LHCN-M2 (cell line): ENCODE data around the gene NPAS3. TPM values are rescaled to one million over a fixed set of nuclear protein-coding genes. Genes with fewer than 3 reads are reported as not detected.

Experiments
- DNase-seq: peaks from one replicate; pipeline ENCODE4 v3.0.0-alpha.2; 2012; ENCODE audit warnings: low read depth
- total RNA-seq: library from RNA; depleted of rRNA; stranded (reverse); fragments of >200 nt; gene quantifications from 2 replicates; pipeline ENCODE4 v1.2.3, GENCODE V29; 2014

Gene NPAS3
- total RNA-seq, 1 experiment from 2014 or later: not detected

DNA sequence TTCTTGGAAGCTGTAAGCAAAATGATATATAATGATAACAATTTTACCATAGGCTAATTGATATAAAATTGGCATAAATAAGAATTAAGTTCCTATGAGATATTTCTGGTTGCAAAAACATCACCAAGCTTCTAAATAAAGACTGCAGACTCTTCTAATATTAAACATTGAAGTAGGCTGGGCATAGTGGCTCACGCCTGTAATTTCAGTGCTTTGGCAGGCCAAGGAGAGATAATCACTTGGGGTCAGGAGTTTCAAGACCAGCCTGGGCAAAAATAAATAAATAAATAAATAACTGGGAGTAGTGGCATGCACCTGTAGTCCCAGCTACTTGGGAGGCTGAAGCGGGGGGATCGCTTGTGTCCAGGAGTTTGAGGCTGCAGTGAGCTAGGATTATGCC, 71.8 kb downstream of the NPAS3 start:
- no peak for DNase-seq

DNA sequence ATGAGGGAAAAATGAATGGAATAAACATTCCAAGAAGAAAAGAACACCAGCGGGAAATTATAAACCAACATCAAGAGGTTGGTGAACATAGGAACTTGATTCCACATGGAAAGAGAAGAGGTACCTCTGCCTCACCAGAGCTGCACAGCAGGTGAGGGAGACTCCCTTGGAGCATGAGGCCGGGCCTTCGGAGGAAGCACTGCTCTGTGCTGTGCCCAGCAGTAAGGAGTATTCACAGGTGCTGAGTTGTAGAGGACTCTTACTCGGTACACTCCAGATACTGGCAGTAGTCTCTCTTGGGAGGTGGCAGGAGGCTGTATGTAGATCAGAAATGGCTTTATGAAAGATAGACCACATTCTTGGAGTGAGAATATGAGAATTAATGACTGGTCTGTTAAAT, 76.0 kb downstream of the NPAS3 start:
- no peak for DNase-seq

DNA sequence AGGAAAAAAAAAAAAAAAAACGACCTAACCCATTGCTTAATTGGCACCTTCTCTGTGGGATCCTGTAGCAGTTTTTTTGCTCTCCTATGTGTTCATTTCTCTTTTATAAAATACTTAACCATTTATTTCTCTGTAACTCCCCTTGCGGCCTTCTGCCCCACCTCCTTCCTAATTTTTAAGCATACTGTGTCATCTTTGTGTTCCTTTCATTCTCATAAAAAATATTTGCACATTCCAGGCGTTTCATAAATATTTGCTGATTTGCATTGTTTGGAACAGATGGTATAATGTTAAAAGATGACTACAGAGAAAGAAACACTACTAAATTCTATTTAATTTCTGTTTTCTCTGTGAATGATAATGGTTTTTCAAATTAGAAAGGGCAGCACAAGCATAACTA, 77.9 kb downstream of the NPAS3 start:
- DNase-seq: peak; percentile 23

DNA sequence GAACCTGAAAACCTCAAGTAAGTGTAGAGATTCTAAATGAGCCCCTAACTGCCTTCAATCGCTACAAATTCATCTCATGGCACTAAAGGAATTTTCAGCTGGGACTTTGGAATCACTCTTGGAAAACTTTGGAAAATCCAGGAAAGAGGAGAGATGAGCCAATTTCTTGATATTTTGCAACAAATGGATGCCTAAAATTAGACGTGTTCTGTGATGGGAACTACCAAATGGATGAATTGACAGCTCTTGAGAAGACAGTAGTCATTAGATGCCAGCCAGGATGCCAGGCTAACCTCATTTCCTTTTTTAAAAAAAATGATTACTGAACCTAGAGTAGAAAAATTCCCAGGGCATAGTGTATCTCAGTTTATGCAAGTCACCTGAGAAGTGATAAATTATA, 78.3 kb downstream of the NPAS3 start:
- DNase-seq: peak; percentile 23

DNA sequence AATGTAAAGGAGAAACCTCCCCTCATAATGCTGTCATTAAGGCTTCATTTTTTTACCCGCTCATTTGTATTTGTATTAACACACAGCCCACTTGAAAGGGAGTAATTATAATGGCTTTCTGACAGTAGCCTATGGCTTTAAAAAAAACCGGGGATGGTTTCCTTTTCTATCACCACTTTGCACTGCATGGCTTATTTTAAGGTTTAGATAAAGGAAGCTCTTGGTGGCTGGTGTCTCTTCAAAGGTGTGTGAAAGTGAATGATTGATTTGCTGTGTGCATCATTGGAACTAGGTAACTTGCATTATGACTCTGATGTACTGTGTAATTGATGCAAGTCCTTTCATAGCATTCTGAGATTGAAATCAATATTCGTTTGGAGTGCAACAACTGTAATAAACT, 80.7 kb downstream of the NPAS3 start:
- no peak for DNase-seq

DNA sequence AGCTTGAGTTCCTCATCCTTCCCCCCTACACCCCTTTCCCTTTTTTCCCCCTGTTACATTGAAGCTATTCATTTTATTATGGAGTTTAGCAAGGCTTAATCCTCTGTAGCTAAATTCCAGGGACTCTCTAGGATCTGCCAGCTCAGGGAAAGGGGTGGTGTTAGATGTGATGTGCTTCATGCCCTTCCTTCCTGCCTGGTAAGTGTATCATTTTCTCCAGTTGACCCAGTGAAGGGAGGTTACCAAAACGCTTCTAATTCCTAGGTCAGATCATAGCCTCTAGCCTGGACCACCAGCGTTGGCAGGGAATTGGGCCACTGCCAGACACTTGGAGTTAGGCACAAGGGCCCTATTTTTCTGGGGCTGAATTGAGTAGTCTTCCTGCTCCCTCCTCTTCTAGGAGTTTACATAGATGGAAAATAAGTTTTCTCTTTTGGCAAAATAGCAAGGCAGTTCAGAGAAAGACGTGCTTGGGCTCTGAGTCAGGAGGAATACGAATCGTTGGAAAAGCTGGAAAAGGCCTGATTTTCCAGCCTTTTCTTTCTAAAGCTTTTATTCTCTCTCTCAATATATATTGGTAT, 88.3 kb downstream of the NPAS3 start:
- peak; percentile 3 for DNase-seq

DNA sequence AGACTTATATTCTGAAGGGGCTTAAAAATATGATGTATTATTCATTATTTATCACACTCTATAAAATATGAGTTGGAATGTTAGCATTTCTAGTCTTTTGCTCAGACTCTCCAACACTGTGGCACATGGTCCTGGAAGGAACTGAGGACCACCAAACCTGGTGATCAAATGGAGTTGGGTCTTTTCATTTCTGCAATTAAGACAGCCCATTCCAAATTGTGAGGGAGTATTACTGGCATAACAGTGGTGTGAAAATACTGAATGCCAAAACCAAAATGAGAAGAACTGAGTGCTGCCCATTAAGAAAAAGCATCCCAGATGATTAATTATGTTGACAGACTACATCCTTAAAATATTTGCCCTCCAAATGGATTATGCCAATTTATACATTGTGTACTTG, 90.8 kb downstream of the NPAS3 start:
- DNase-seq: no peak

DNA sequence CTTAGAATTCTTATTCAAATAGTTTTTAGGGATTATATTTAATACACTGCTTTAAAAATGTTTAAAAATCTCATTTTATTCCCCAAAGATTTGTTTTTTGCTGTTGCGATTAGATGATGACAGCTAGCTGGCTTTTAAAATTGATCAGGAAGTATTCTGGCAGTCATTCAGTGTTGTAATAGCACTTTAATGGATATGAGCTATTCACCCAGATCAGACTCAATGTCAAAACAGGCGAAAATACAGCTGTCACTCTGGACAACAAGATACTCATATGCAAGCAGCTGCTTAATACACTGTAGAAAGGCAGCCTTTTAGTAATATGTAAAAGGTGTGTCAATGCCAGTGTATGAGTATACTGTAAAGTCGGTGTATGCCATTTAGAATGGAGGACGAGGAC, 91.7 kb downstream of the NPAS3 start:
- no peak for DNase-seq

DNA sequence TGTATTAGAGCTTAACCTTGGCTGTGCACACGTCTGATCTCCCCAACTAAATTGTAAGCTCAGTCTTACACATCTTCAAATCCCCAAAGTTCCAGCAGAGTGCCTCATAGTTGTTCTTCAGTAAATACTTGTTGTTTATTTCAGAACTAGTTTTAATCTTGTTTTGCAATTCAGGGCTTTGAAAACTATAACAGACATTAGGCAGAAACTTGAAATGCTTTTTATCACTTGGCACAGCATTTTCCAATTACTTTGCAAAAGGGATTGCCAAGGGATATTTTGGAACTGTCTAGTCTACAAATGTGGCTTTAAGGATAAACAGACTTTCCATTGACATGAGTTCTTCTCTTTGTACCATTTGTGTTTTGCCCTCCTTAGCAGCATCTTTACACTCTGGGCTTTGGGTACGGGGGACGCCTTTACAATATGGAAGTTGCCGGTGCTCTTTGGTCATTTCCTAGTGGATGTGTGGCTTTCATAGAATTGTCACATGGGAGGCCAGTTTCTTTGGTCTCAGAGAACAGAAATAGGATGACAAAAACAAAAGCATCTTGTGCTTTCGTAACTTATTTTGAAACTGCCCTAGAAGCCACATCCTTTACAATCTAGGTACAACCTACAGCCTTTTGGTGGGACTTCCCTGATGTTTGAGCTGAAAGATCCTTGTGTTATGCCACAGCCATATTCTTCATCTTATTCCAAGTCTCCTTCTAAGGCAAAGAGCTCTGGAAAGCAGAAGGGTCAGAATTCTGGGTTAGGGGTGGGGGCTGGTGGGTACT, 96.9 kb downstream of the NPAS3 start:
- no peak for DNase-seq

DNA sequence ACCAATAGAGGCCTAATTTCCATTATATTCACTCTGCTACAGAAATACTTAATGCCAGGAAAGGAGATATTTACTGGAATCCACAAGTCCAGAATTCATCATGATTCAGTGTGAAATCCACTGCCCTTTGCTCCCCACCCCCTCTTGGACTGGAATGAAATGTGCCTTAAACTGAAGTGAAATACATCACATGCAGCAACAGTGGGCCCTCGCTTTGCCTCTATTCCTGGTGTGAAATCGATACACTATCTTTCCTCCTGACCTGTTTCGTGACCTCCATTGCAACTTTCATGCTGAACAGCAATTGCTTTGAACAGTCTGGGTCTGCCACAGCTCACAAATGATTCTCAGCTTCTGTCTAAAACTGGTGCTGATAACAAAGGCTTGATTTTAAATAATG, 100.6 kb downstream of the NPAS3 start:
- no peak for DNase-seq

DNA sequence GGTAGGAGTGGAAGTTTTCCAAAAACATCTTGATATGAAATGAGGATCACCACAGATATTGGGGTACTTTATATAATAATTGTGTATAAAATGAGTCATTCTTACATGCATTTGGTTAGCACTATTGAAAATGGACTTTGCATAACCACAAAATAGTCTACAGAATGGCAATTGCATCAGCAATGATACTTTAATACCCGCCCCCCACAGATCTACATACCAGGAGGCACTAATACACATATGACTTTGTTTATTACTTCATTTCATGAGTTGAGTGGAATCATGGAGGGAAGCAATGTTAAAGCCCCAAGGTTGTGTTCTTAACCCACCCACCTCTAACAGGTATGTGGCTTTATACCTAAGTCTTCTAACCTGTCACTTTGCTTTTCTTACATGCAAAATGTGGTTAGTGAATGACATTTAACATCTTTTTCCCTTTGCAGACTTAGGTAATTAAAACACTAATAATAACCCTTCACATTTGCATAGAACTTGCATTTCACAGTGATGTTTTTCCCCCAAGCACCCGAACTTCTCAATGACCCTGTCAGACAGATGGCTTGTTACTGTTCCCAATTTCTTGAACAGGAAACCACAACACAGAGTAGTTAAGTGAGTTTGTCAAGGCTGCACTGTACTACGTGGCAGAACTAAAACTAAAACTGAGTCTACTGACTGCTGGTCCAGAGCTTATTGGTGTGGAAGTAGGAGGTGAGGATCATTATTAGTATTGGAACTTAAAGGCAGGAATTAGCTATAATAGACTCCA, 101.9 kb downstream of the NPAS3 start:
- no peak for DNase-seq

DNA sequence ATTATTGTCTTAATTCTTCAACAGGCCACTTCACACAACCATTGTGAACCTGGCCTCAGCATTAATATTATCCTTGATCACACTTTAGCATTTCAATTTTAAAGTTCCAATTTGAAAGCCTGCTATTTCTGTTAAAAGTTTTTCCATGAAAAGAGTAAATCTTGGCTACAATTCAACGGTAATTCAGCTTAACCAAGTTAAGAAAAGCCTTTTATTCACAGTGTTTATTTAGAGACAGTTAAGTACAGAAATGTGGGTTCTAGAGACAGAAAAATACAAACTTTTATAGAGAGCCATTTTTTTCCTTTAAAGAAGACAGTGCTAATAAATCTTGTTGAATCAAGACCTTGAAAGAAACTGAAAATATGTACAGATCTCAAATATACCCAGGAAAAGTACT, 103.9 kb downstream of the NPAS3 start:
- DNase-seq: no peak

DNA sequence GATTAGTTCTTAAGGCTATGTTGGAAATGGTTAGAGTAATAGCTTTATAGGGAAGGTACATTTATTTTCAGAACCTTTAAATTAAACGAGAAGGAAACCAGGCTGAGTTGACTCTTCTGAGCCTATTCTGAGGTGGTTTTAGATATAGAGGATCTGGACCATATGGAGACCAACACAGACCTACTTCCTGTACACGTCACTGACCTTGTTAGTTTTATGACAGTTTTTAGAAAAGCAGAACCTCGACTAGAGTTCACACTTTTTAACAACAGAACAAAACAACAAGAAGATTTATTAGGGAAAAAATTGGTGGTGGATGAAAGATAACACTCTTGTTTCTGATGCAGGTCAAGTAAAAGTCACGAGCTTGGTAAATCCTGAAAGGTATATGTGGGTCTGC, 107.1 kb downstream of the NPAS3 start:
- no peak for DNase-seq

DNA sequence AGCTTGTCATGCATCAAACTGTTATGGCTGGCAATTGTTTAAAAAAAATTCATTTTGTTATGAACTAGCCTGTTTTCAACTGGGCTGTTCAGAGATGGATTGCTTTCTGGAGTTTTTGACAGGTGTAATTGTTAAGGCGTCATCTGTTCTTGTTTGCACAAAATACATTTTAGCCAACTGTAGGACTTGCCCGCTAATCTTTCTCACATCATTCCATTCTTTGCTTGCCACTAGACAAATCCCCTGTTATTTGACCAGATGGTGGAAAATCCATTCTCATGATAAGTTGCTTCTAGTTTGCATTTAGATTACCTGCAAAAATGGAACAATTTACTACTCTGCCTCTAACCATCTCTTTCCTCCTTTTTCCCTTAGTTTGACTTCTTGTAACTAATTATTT, 114.3 kb downstream of the NPAS3 start:
- DNase-seq: no peak

DNA sequence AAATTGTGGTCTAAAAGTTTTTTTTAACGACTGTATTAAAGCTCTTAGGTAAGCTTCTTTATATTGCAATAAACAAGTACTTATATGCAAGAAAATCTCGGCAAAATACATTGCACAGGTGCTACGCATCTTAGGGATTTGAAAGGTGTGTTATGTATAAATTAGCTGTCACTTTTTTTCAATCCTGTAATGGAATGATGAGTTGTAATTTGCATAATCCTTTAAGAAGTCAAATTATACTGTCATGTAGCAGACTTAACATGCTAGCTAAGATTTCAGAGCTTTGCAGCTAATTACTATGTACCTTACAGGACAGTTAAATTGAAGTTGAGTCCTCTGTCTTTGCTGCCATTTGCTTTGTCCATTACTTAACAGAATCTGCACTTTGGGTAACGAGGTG, 117.5 kb downstream of the NPAS3 start:
- no peak for DNase-seq

DNA sequence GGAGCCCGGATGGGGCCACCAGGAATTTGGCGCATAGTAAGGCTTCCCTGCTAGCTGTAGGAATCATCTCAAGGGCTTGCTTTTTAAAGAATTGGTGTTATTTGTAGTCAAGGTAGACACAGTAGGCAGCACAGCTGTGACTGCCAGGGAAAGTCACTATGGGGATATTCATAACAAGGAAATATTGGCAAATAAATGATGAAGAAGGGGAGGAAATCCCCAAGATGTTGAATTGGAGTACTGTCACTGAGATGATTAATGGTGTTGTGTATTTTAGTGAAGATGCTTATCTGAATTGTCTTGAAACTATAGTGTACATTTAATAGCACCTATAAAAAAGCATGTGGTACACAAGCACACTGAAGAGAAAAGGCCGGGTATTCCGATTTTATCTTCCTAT, 118.9 kb downstream of the NPAS3 start:
- no peak for DNase-seq

DNA sequence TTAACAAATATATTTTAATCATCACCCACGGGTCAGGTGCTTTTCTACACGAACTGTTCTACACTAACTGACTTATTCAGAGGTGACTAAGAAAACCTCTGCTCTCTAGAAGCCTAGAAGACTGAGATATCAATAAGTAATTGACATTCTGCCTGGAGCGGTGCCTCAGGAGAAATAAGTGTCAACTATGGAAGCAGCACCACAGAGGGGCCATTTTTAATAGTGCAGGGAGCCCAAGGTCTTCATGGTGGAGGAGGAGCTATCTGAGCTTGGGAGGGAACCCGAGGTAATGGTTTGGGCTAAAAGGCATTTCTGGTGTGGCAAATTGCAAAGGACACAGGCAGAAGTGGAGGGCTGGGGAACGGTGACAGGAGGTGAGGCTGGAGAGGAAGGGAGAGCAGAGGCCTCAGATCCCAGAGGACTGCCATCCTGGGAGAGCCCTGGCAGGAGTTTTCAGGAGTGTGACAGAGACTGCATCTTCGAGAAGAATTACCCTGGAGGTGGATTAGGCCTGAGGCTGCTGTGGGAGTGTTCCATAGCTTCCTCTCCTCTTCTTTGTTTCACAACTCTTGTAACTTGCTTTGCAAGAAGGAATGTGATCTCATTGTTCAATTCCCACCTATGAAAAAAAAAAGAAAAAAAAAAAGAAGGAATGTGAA, 123.1 kb downstream of the NPAS3 start:
- DNase-seq: no peak

DNA sequence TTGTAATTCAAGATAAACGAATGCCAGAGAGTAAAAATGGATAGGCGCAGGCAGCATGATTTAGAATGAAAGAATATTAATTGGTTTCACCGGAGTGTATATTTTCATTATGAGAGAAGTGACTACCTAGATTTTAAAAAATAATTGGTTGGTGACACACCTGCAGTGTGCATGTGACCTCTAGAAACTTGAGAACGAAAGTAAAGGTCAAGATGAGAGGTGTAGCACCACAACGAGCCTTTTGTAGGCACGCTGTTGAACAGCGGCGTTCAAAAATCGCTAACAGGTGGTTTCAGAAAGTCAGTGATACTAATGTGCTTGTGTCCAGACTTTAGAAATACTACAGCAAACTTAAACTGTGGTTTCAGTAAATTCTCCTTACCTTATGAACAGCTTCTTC, 123.8 kb downstream of the NPAS3 start:
- DNase-seq: no peak

DNA sequence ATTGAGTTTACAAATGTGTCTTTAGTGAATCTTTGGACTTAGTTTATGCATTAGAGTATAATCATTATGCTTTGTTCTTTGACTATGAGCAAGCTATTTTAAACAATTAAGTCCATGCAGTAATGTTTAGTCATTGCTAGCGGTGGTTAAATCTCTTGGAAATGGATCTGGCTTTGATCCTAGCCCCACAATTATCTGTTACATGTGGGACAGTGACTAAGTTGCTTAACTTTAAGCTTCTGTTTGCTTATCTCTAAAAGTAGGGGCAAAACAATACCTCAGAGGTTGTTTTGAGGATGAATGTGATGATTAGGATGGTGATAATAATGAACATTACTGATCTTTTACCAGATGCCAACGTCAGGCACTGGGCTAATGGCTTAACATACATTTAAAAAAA, 124.2 kb downstream of the NPAS3 start:
- DNase-seq: no peak

DNA sequence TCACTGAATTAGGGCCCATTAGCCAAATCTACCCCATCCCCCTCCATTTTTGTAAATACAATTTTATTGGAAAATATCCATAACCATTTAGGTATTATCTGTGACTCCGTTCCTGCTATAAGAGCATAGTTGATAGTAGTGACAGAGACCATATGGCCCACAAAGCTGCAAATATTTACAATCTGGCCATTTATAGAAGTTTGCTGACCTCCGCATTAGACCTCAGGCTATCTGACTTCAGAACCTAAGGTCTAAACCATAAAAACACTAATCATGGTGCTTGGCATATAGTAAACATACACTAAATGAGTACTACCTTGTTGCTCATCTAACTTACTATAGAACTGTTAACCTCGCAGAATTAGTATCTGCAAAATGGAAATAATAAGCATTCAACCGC, 124.8 kb downstream of the NPAS3 start:
- no peak for DNase-seq

DNA sequence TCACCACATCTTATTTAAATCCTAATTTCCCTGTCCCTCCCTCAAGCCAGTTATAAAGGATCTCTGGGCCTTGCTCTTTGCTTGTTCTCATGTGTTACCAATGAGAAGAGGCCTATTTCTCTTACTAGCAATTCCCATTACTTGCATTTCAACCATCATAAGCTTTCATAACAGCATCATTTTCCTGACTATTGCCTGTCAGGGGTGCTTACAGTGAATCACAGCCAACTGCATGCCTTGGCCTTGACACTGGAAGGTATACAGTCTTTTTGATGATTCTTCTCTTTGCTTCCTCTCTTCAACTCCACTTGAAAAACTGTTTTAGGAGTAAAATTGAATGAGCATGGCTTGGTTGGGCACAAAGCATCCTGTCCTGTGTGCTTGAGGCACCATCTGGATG, 127.0 kb downstream of the NPAS3 start:
- no peak for DNase-seq

DNA sequence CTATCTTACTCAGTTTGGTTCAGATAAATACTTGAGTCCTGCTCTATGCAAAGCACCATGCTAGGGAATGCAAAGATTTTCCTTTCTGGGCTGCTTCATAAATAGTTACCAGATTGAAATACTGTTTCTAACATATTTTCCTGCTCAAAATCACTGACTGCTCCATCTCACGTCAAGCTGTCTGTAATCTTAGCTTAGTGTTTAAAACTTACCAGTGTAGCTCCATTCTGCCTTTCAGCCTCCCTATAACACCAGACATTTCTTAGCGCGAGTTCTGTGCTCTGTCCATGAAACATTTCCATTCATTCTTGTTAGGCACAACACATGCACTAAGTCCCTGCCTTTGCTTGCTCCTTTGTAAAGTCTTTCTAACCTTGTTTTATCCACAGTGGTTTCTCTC, 129.4 kb downstream of the NPAS3 start:
- DNase-seq: no peak
